Heart left ventricle (tissue), 16 donors: ENCODE data around the gene C6orf52. TPM values are rescaled to one million over a fixed set of nuclear protein-coding genes. Genes with fewer than 3 reads are reported as not detected.
"Not testable (repeated sequence)": the region's sequence is repeated elsewhere in the genome, so short reads cannot be mapped to it uniquely, and the experiment has no call there.

Experiments used
- ATAC-seq, 4 donors: fragments of 200-7000 bp; cut with Tn5 transposase; one replicate each; pipeline ENCODE4 v1.9.1; 2020 to 2022; ENCODE audit warnings: moderate library complexity in 4 of 4, mild to moderate bottlenecking in 3 of 4, moderate number of reproducible peaks in 1 of 4
- DNase-seq, 5 donors: peaks; one replicate each; pipeline ENCODE4 v3.0.0-alpha.2; 2020
- H3K27ac ChIP-seq, 12 donors: fragments of 200-600 bp; sonication (generic) in 4 of 12; one replicate each; pipeline versions ENCODE4 v1.5.0 to v1.8.0; 2016 to 2022; ENCODE audit warnings: mild to moderate bottlenecking in 2 of 12
- H3K27me3 ChIP-seq, 9 donors: fragments of 200-600 bp; sonication (generic) in 2 of 9; one replicate each; pipeline versions ENCODE4 v1.5.1 to v1.8.0; 2016 to 2022; ENCODE audit warnings: mild to moderate bottlenecking in 3 of 9
- H3K36me3 ChIP-seq, 9 donors: fragments of 200-600 bp; sonication (generic) in 2 of 9; one replicate each; pipeline versions ENCODE4 v1.5.0 to v1.8.0; 2018 to 2022; ENCODE audit warnings: mild to moderate bottlenecking in 2 of 9
- H3K4me1 ChIP-seq, 12 donors: fragments of 200-600 bp; sonication (generic) in 4 of 12; one replicate each; pipeline versions ENCODE4 v1.5.0 to v1.8.0; 2016 to 2022; ENCODE audit warnings: mild to moderate bottlenecking in 3 of 12
- H3K4me3 ChIP-seq, 12 donors: fragments of 200-600 bp; sonication (generic) in 4 of 12; one replicate each; pipeline versions ENCODE4 v1.5.0 to v1.8.0; 2017 to 2022; ENCODE audit warnings: mild to moderate bottlenecking in 9 of 12, moderate library complexity in 4 of 12
- H3K9me3 ChIP-seq, 12 donors: fragments of 200-600 bp; sonication (generic) in 4 of 12; one replicate each; pipeline versions ENCODE4 v1.5.0 to v1.8.0; 2016 to 2022; ENCODE audit warnings: mild to moderate bottlenecking in 1 of 12
- POLR2A ChIP-seq, 2 donors: fragments of 450-650 bp; IDR thresholded peaks; one replicate each; pipeline ENCODE4 v1.6.1; 2017; ENCODE audit warnings: antibody characterized with exemption in 2 of 2, mild to moderate bottlenecking in 2 of 2, moderate library complexity in 2 of 2
- WGBS, 4 donors: extraction: QIAGEN DNeasy Blood & Tissue Kit in 2 of 4; methylation state at CpG; one replicate each; pipeline versions ENCODE4 v1.1.5 to v1.1.7; 2013 to 2018; 5-methylcytosine and 5-hydroxymethylcytosine counted together
- intact Hi-C, 10 donors: fragments of 100-400 bp; cut with DNase I; formaldehyde crosslinking; loops; one replicate each; pipeline versions ENCODE4 v1.11.1 to v1.14.2; 2022
- polyA plus RNA-seq, 2 donors: library from polyadenylated mRNA; stranded (reverse); fragments of 200-250 nt; gene quantifications; one replicate each; pipeline ENCODE4 v1.2.3, GENCODE V29; 2013
- total RNA-seq, 9 donors: library from RNA; depleted of rRNA in 2 of 9; stranded (reverse); fragments of >200 nt in 2 of 9; fragmentation: NEBNext Ultra II Directional in 3 of 9; extraction: Animal tissue kit (Norgen Biotek cat#: 25700) in 3 of 9; gene quantifications; one replicate each; pipeline versions ENCODE4 v1.1.0 to v1.2.4, GENCODE V29; 2016 to 2023
- TF ChIP-seq, protein P1 (sequence below), 12 donors: fragments of 200-600 bp; sonication (generic) in 4 of 12; IDR thresholded peaks; one replicate each; pipeline versions ENCODE4 v1.5.0 to v1.8.0; 2018 to 2022; ENCODE audit warnings: antibody characterized with exemption in 12 of 12, mild to moderate bottlenecking in 5 of 12
- donor health status: ischemic (EF 13 %, LVEDD 7.1; RV severe dilation, severe dysfunction).
- donor health status: healthy with polysubstance abuse.
- donor health status: DM: no; HTN: yes; CAD: no.
- donor health status: DM: no; HTN: no; CAD: no.
- donor health status: ischemic (EF 25% LVEDD 6.9; RV normal size, moderate dysfunction).
- donor health status: ischemic (EF 25% LVEDD 5.7; RV mildly dilated, moderate dysfunction).
- donor health status: healthy.
- donor health status: DM: yes; HTN: yes; CAD: no.
- donor health status: ischemic (EF 35%, LVEDD 5.7; RV mildly dilated, moderate dysfunction).
- donor health status: nonischemic (EF 11% LVEDD 7.7; RV severe dilation, severe dysfunction).
- donor health status: DM: yes; HTN: yes; CAD: no.
- donor health status: PGD.
- donor health status: ischemic (EF 29% LVEDD 5.4; RV normal size, mild dysfunction).
- donor health status: nonischemic (EF 23%, LVEDD 6.1; RV moderate dilation, normal function).

C6orf52 gene
- total and polyA plus RNA-seq, 11 donors: 0.15 to 3.6 (median 0.99) TPM; not detected in 6

DNA sequence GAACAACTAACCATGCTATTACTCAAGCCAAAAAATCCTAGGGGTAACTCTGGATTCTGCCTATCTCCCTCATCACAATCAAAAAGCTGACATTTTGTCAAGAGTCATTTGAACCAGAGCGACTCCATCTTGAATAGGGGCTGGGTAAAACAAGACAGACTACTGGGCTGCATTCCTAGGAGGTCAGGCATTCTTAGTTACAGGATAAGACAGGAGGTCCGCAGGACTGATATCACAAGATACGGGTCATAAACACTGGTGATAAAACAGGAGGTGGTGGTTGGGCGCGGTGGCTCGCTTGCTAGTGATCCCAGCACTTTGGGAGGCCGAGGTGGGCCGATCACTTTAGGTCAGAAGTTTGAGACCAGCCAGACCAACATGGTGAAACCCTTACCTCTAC, 32.2 kb downstream of the C6orf52 start:
- no peak for ATAC-seq
- intact Hi-C loops: no loop called here
- TF ChIP-seq POLR2A (IDR thresholded peaks at IDR 0.05): no peak
- Histone ChIP-seq H3K4me3 (no peak overlapping the region), H3K27ac (no peak overlapping the region), H3K27me3 (no peaks in the 10 kb centered on the region), H3K9me3 (peaks cover 0 to 7% (median 0%) of the 10 kb centered on the region in 12 donors), H3K4me1 (no peaks in the 10 kb centered on the region), H3K36me3 (no peaks in the 10 kb centered on the region)
- no peak for DNase-seq
- WGBS, 4 donors: 72 to 79% (median 75%) methylated on average over 8 of the region's 8 CpGs

GRCh38 chr6:10660431-10661191, 33.8 kb downstream of the C6orf52 start:
- intact Hi-C loops, H3K36me3 ChIP-seq, H3K27me3 ChIP-seq, ATAC-seq, H3K9me3 ChIP-seq, DNase-seq, H3K4me1 ChIP-seq, H3K27ac ChIP-seq: not testable (repeated sequence)
- WGBS, 4 donors: 89 to 95% (median 91%) methylated on average over 10 to 11 of the region's 11 CpGs
- peak overlapping the region in 3 of 12 donors; percentile 38 to 51 (median 50) for H3K4me3 ChIP-seq

- WGBS, 4 donors: 75 to 81% (median 79%) methylated on average over 28 to 48 of the region's 48 CpGs
- peak overlapping the region in 10 of 12 donors; percentile 11 to 56 (median 40) for H3K4me3 ChIP-seq
- intact Hi-C loops: no loop called here
- peaks cover 0 to 6% (median 0%) of the 10 kb centered on the region in 12 donors for H3K9me3 ChIP-seq
- peaks cover 0 to 12% (median 0%) of the 10 kb centered on the region in 12 donors for H3K4me1 ChIP-seq
- H3K36me3 ChIP-seq: no peaks in the 10 kb centered on the region
- TF ChIP-seq, protein P1, sequence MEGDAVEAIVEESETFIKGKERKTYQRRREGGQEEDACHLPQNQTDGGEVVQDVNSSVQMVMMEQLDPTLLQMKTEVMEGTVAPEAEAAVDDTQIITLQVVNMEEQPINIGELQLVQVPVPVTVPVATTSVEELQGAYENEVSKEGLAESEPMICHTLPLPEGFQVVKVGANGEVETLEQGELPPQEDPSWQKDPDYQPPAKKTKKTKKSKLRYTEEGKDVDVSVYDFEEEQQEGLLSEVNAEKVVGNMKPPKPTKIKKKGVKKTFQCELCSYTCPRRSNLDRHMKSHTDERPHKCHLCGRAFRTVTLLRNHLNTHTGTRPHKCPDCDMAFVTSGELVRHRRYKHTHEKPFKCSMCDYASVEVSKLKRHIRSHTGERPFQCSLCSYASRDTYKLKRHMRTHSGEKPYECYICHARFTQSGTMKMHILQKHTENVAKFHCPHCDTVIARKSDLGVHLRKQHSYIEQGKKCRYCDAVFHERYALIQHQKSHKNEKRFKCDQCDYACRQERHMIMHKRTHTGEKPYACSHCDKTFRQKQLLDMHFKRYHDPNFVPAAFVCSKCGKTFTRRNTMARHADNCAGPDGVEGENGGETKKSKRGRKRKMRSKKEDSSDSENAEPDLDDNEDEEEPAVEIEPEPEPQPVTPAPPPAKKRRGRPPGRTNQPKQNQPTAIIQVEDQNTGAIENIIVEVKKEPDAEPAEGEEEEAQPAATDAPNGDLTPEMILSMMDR (IDR thresholded peaks at IDR 0.05): no peak
- no peak for TF ChIP-seq POLR2A (IDR thresholded peaks at IDR 0.05)
- H3K27me3 ChIP-seq: no peaks in the 10 kb centered on the region
- H3K27ac ChIP-seq: no peak overlapping the region
- DNase-seq: peak in 1 of 5 donors; percentile 60
- no peak for ATAC-seq
Measured at GRCh38 chr6:10659699-10660348, 34.6 kb downstream of the C6orf52 start.

DNA sequence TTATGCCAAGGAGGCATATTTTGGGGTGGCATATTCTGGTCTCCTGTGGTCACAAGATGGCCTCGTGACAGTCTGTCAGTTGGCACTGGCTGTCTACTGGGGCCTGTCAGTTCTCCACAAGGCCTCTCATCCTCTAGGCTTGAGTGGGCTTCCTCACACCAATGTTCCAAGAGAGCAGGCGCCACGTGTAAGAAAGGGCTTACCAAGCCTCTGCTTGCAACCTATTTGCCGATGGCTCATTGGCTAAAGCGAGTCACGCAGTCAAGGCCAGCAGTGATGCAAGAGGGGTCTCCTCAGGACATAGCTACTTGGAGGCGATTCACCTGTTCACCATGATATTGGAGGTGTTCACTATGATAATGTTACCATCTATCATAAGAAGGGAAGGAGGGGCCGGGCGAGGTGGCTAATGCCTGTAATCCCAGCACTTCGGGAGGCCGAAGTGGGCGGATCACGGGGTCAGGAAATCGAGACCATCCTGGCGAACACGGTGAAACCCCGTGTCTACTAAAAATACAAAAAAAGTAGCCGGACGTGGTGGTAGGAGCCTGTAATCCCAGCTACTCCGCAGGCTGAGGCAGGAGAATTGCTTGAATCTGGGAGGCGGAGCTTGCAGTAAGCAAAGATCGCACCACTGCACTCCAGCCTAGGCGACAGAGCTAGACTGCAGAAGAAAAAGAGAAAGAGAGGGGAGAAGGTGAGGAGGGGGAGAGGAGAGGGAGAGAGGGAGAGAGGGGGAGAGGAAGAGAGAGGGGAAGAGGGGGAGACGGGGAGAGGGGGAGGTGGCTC, 35.3 kb downstream of the C6orf52 start:
- intact Hi-C loops: no loop called here
- H3K4me3 ChIP-seq: peak overlapping the region in 8 of 12 donors; percentile 20 to 56 (median 44)
- no peaks in the 10 kb centered on the region for H3K36me3 ChIP-seq
- no peak for DNase-seq
- H3K27me3 ChIP-seq: no peaks in the 10 kb centered on the region
- TF ChIP-seq POLR2A (IDR thresholded peaks at IDR 0.05): no peak
- TF ChIP-seq, protein P1 (IDR thresholded peaks at IDR 0.05): no peak
- H3K27ac ChIP-seq: no peak overlapping the region
- ATAC-seq: no peak
- H3K9me3 ChIP-seq: no peaks in the 10 kb centered on the region
- 80 to 88% (median 88%) methylated on average over 24 of the region's 24 CpGs for WGBS, 4 donors
- H3K4me1 ChIP-seq: peaks cover 0 to 12% (median 0%) of the 10 kb centered on the region in 12 donors
